ENCODE results near the gene USP32.
"Not testable (repeated sequence)": the region's sequence is repeated elsewhere in the genome, so short reads cannot be mapped to it uniquely, and the experiment has no call there.

GRCh38 chr17:60208302-60208701 lies 183.6 kb downstream of the USP32 start:
- not testable (repeated sequence) for TF ChIP-seq CTCF, POLR2A (IDR thresholded peaks at IDR 0.05)
